HEK293T (cell line): ENCODE measurements around the gene SLC17A9.
"Not testable (repeated sequence)": the region's sequence is repeated elsewhere in the genome, so short reads cannot be mapped to it uniquely, and the experiment has no call there.

Source experiments
- SP1 ChIP-seq: fragments of 450-650 bp; IDR thresholded peaks from 2 replicates; pipeline ENCODE4 v1.6.1; 2017
- SUZ12 ChIP-seq: fragments of 450-650 bp; IDR thresholded peaks from 2 replicates; pipeline ENCODE4 v1.6.1; 2016; ENCODE audit warnings: mild to moderate bottlenecking

- TF ChIP-seq SUZ12, SP1: not testable (repeated sequence)
These were observed 8.2 kb downstream of the SLC17A9 start for GRCh38 chr20:62960446-62961309.
